H7 (cell line): Measurements from ENCODE around the gene ADCY5. TPM values are rescaled to one million over a fixed set of nuclear protein-coding genes. Genes with fewer than 3 reads are reported as not detected.

ENCODE experiments used
- DNase-seq: peaks from one replicate; pipeline ENCODE4 v3.0.0; 2012
- H3K27me3 ChIP-seq: 2 replicates; pipeline ENCODE4 v1.6.0; 2011; ENCODE audit warnings: mild to moderate bottlenecking, low read length; ENCODE audit not compliant: control insufficient read depth, insufficient read depth
- H3K36me3 ChIP-seq: replicated peaks from 2 replicates; pipeline ENCODE4 v1.5.1; 2011; ENCODE audit warnings: low read length; ENCODE audit not compliant: control insufficient read depth, insufficient read depth
- H3K4me3 ChIP-seq: 2 replicates; pipeline ENCODE4 v1.5.1; 2011; ENCODE audit warnings: low read depth, mild to moderate bottlenecking, control low read depth, low read length, moderate library complexity; ENCODE audit not compliant: insufficient read depth
- total RNA-seq: library from RNA; depleted of rRNA; stranded (reverse); fragments of >200 nt; shearing (Covaris generic); gene quantifications from 2 replicates; pipeline ENCODE4 v1.2.3, GENCODE V29; 2014

ADCY5 gene
- total RNA-seq, 1 experiment from 2014 or later, result 2.4 TPM

DNA sequence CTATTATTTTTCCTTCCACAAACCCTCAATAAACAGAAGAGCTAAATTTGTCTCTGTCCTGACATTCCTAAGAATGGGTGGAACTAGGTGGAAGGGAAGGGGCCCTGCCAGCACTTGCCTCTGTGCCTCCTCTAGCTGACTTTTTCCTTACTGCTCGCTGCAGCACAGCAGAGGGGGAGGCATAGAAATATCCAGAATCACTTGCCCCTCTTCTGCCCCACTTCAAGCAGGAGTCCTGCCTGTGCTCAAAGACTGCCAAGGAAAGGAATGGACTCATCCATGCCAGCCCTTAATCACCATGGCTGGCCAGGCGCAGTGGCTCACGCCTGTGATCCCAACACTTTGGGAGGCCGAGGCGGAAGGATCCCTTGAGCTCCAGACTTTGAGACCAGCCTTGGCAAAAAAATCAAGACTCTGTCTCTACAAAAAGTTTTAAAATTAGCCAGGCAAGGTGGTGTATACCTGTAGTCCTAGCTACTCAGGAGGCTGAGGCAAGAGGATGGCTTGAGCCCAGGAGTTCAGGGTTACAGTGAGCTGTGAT is 51.8 kb downstream of the ADCY5 start:
- Histone ChIP-seq H3K36me3 (no peaks in the 10 kb centered on the region), H3K4me3 (no peak overlapping the region), H3K27me3 (no peaks in the 10 kb centered on the region)
- DNase-seq, result no peak

DNA sequence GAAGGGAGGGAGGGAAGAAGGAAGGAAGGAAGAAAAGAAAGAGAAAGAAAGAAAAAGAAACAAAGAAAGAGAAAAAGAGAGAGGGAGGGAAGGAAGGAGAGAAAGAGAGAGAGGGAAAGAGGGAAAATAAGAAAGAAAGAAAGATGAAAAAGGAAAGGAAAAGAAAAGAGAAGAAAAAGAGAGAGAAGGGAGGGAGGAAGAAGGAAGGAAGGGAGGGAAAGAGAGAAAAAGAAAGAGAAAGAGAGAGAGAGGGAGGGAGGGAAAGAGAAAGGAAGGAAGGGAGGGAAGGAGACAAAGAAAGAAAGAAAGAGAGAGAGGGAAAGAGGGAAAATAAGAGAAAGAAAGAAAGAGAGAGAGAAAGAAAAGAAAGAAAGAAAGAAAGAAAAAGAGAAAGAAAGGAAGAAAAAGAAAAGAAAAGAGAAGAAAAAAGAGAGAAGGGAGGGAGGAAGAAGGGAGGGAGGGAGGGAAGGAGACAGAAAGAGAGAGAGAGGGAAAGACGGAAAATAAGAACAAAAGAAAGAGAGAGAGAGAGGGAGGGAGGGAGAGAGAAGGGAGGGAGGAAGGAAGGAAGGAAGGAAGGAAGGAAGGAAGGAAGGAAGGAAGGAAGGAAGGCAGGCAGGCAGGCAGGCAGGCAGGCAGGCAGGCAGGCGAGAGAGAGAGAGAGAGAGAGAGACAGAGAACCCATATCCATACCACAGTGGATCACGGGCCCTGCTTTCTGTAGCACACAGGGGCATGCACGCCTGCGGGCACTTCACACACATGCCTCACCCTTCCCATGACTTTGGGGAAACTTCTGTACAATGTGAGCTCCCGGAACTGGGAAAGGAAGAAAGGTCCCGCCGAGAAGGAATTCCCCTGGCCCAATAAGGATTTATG is 52.5 kb downstream of the ADCY5 start:
- H3K36me3 ChIP-seq, result no peaks in the 10 kb centered on the region
- no peak for DNase-seq
- no peak overlapping the region for H3K4me3 ChIP-seq
- H3K27me3 ChIP-seq, result no peaks in the 10 kb centered on the region

DNA sequence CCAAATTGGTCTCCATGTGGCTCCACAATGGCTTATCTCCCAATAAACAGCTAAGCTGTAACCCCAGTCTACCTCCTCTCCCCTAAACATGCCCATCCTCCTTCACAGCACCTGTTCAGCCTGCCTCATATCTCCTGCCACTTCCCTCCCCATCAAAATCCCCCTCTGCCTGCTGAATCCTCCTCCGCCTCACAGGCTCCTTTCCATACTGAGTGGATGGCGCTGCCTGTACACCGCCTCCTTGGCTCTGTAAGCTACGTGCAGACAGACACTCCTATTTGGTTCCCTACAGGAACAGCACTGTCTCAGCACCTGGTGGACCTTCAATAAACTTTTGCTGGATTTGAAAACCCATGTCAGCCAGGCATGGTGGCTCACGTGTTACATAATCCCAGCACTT is 53.7 kb downstream of the ADCY5 start:
- no peak overlapping the region for H3K4me3 ChIP-seq
- H3K27me3 ChIP-seq, result no peaks in the 10 kb centered on the region
- no peaks in the 10 kb centered on the region for H3K36me3 ChIP-seq
- DNase-seq, result no peak

DNA sequence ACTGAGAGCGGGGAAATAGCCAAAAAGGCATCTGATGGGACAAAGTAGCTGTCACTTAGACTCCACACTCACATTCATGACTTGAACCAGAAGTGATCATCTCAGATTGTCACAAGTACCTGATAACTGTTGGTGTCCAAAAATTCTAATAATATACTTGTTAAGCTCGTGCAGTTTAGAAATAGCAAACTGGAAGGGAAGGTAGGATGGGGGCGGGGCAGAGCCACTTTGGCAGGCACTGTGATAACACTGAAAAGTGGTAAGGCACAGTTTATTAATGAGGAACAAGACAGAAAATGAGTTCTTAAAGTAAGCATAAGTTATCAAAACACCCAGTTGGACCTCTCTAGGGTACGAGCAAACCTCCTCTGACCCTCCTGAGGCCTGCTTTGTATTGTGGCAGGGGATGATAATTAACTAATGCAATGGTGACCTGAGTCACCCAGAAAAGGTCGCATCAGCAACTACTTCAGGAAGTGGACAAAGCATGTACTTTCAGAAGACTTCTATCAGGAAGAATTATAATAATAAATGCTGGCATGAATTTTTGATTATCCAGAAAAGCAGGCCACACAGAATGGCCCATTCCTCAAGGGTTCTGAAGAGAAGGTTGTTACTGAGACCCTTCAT is 54.4 kb downstream of the ADCY5 start:
- no peaks in the 10 kb centered on the region for H3K36me3 ChIP-seq

DNA sequence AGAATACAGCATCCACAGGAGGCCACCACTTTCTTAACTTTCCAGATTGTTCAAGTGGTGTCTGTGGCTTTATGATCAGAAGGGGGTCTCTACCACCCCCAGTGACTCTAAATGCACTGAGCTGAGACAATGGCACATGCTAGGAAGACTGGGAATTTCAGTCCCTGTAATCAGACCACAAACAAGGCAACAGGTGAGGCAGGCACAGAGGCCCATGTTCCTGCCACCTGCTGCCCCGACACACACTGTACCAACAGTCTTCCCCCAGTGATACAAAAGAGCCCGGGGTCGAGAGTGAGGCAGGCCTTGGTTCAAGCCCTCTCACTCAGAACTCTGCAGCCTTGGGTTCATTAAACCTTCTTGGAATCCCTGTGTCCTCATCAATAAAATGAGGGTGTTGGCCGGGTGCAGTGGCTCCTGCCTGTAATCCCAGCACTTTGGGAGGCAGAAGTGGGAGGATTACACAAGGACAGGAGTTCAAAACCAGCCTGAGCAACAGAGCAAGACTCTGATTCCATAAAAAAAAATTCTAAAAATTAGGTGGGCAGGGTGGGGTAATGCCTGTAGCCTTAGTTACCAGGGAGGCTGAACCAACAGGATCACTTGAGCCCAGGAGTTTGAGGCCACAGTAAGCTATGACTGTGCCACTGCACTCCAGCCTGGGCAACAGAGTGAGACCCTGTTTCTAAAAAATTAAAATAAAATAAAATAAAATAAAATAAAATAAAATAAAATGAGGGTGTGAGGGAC is 55.8 kb downstream of the ADCY5 start:
- Histone ChIP-seq H3K36me3 (no peaks in the 10 kb centered on the region), H3K4me3 (no peak overlapping the region), H3K27me3 (no peaks in the 10 kb centered on the region; the same call in 1 of the 2 replicates)
- no peak for DNase-seq

More for the DNA sequence above, 54.4 kb downstream of the ADCY5 start:
- Histone ChIP-seq H3K27me3 (no peaks in the 10 kb centered on the region), H3K4me3 (no peak overlapping the region)
- no peak for DNase-seq

DNA sequence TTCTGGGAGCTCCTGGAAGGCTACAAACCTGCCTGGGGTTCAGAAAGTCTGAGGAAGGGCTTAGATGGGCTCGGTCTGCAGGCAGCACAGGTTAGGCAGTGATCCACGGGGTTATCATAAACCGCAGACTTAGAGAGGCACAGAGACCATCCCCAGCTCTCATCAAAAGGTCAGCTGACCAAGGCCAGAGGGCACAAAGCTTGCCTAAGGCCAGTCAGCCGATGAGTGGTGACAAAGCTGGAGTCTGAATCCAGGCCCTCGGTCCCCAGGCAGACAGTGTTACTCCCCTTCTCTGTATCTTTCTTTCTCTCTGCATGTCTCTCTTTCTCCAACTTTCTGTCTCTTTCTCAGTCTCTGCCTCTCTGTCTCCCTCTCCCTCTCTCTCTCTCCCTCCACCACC is 56.5 kb downstream of the ADCY5 start:
- DNase-seq, result no peak
- no peaks in the 10 kb centered on the region; the same call in 1 of the 2 replicates for H3K27me3 ChIP-seq
- H3K4me3 ChIP-seq, result no peak overlapping the region
- H3K36me3 ChIP-seq, result no peaks in the 10 kb centered on the region

DNA sequence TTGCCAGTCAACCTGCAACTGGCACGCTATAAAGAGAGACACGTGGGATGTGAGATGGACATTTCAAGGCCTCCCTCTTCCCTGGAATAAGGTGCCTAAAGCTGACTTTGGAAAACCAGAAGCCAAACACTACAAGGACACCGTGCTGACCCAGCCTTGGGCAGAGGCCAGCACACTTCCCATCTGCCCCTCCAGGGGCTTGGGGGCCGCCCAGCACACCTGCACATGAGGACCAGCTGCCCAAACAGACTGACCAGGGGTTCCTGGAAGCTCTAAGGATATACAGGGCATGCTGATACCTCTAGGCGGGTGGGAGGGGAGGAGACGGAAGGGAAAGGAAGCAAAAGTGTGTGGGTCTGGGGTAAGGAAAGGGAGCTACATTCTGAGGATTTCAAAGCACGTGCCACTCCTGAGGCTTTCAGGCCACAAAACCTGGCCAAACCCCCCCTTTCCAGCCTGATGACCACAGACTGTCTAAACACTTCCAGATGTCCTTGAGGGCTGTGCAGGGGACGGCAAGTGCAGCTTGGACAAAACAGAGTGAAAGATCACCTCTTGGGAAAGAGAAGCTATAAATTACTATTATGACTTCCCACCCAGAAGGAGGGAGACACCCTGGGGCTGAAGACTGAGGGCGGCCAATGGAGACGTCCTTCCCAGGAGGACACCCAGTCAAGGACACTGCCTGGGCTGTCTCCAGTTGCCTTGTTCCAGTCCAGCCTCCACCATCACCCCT is 57.9 kb downstream of the ADCY5 start:
- no peak overlapping the region for H3K4me3 ChIP-seq
- H3K36me3 ChIP-seq, result no peaks in the 10 kb centered on the region
- H3K27me3 ChIP-seq, result no peaks in the 10 kb centered on the region; the same call in 1 of the 2 replicates
- DNase-seq, result no peak

DNA sequence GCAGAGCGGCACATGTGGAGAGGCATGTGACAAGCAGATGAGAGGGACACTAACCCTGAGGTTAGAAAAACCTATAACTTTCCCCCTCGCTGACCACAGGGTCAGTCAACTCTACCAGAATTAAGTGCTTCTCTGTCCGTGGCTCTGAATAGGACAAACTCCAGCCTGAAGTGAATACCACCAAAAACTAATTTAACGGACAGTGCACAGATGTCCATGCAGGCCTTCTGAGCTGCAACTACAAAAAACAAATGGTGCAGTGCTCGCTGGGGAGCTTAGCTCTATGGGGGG is 59.3 kb downstream of the ADCY5 start:
- Histone ChIP-seq H3K36me3 (no peaks in the 10 kb centered on the region), H3K4me3 (no peak overlapping the region), H3K27me3 (no peaks in the 10 kb centered on the region; the same call in 1 of the 2 replicates)
- no peak for DNase-seq

DNA sequence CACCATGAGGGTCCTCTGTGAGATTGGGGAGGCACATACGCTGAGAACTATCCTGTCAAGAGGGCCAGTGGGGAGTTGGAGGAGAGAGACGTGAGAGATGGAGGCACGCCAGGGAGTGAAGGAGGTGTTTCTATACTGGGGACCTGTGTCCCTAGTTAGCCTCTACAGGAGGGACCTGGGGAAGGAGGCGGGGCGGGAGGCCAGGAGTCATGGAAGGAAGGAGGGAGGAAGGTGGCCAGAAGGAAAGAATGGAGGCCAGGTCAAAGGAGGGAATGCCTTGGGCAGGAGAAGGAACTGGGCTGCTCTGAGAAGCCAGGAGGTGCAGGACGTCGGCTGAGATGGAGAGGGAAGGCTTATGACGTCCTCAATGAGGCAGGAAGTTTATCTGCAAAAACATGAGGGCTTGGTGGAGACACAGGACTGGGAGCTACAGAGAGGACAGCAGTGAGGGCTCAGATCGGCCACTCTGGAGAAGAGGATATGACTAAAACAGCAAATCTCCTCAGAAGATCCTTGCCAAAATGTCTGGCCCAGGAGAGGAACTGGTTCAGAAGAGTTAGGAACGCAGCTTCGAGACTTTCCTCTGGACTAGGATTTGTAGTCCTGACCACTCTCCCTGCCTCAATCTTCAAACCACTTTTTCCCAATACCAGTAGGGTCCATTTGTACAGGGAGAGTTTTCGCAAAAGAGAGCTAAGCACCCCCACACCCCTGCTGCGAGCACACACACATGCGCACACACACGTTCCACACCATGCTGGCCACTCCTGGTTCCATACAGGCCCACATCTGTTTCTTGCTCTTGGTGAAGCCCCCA is 59.9 kb downstream of the ADCY5 start:
- Histone ChIP-seq H3K4me3 (no peak overlapping the region), H3K36me3 (no peaks in the 10 kb centered on the region), H3K27me3 (no peaks in the 10 kb centered on the region; the same call in 1 of the 2 replicates)
- no peak for DNase-seq

DNA sequence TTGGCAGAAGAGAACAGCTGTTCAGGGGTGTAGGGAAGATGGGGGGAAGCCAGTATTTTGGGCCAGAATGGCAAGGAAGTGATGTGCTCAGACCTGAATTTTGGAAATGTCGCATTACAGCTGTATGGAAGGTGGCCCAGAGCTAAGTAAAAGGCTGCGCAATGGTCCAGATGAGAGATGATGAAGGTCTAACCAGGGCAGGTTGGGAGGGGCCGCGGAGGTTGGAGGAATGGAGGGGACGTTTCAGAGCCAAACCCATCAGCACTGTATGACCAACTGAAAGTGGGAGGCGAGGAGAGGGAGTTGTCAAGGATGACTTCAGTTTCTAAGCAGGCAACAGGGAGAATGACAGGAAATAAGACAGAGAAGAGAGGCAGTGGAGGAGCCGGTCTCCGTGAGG is 60.8 kb downstream of the ADCY5 start:
- no peak for DNase-seq
- H3K27me3 ChIP-seq, result no peaks in the 10 kb centered on the region; the same call in 1 of the 2 replicates
- no peaks in the 10 kb centered on the region for H3K36me3 ChIP-seq
- H3K4me3 ChIP-seq, result no peak overlapping the region

DNA sequence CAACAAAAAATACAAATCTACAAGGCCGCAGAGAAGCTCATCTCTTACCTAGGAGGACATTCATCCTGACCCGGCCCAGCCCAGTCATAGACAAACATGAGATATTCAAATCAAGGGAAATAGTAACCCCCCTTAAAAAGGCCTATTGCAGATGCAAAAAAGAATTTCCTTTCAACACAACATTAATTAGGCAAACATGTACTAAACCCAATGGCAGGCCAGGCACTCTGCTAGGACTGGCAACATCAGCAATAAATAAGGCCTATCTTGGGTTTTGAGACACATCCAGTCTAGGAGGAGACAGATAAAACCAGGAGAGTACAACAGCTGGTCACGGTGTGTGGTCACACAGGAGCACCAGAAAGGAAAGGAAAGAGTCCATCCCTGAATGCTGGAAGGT is 61.4 kb downstream of the ADCY5 start:
- Histone ChIP-seq H3K36me3 (no peaks in the 10 kb centered on the region), H3K27me3 (no peaks in the 10 kb centered on the region; the same call in 1 of the 2 replicates), H3K4me3 (no peak overlapping the region)
- no peak for DNase-seq

DNA sequence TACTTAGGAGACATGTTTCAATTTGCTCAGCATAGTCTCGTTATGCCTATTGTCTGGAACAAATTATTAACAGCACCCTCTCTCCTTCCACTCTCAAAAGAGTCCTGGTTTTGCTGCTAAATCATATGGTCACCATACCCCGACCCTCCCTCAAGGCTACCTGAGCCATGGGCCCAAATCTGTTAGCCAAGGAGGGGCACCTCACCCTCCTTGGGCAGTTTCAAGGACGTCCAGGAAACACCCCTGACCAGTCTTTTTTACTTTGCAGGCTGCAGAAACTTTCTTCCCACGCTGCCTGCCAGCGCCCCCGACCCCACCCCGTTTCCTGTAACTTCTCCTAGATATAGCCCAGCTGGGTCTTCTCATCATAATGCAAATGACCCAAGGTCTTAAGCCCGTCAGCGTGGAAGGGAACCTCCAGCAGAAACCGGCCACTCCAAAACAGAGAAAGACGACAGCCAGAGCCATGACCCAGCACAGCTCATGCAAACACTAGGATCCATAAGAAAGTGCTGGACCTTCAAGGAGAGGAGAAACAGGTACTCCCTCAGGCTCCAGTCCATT is 62.3 kb downstream of the ADCY5 start:
- DNase-seq, result no peak
- Histone ChIP-seq H3K36me3 (no peaks in the 10 kb centered on the region), H3K27me3 (no peaks in the 10 kb centered on the region; the same call in 1 of the 2 replicates), H3K4me3 (no peak overlapping the region)

DNA sequence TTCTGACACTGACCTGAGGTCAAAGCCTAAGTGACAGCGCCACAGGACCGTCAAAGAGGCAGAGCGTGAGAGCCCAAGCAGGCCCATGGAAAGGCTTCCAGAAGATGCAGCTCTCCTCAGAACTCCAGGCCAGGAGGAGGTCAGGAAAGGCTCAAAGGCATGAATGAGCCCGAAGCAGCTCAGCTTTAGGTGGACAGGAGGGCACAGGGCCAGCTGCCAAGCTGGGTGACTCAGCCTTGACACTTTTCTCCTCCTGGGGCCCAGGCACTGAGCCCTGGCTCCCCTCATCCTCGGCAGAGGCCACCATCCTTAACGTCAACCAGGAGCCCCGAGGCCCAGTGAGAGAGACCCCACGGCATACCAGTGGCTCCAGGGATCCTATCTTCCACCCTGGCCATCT is 62.9 kb downstream of the ADCY5 start:
- Histone ChIP-seq H3K27me3 (no peaks in the 10 kb centered on the region; the same call in 1 of the 2 replicates), H3K4me3 (no peak overlapping the region), H3K36me3 (no peaks in the 10 kb centered on the region)
- DNase-seq, result no peak
